ENCODE measurements around the gene MAN1C1.

MAN1C1 gene

GRCh38 chr1:25610822-25611630, 5.6 kb upstream of the MAN1C1 start:
- no peak for DNase-seq (ENCODE audit: low read depth, low spot score)
- peaks cover 27% of the 10 kb centered on the region for H3K27me3 ChIP-seq (ENCODE audit: insufficient read depth, insufficient read length)
- no peaks in the 10 kb centered on the region for H3K9me3 ChIP-seq (ENCODE audit: insufficient read depth, low read length)

GRCh38 chr1:25611843-25612242, 4.7 kb upstream of the MAN1C1 start:
- Histone ChIP-seq H3K27me3 (ENCODE audit: insufficient read depth, insufficient read length) (peaks cover 27% of the 10 kb centered on the region), H3K9ac (ENCODE audit: insufficient read length, low read depth) (no peak overlapping the region), H3K4me1 (ENCODE audit: insufficient read depth, insufficient read length) (peaks cover 10% of the 10 kb centered on the region), H3K9me3 (ENCODE audit: insufficient read depth, low read length) (no peaks in the 10 kb centered on the region), H3K4me3 (ENCODE audit: insufficient read length, low read depth) (no peak overlapping the region), H3K36me3 (ENCODE audit: insufficient read depth, insufficient read length, low read length) (no peaks in the 10 kb centered on the region)
- DNase-seq (ENCODE audit: low read depth, low spot score): no peak
- TF ChIP-seq SUZ12 (IDR thresholded peaks at IDR 0.05; ENCODE audit: extremely low read depth, insufficient read depth, insufficient read length): no peak
- no peak for TF ChIP-seq YY1 (IDR thresholded peaks at IDR 0.05; ENCODE audit: insufficient read depth, insufficient read length)
- no peak for TF ChIP-seq ZNF274 (IDR thresholded peaks at IDR 0.05; ENCODE audit: low read depth, low read length)

More at GRCh38 chr1:25610822-25611630, 5.6 kb upstream of the MAN1C1 start:
- H3K4me3 ChIP-seq (ENCODE audit: insufficient read length, low read depth): no peak overlapping the region
- no peaks in the 10 kb centered on the region for H3K36me3 ChIP-seq (ENCODE audit: insufficient read depth, insufficient read length, low read length)
- H3K9ac ChIP-seq (ENCODE audit: insufficient read length, low read depth): no peak overlapping the region
- TF ChIP-seq YY1 (IDR thresholded peaks at IDR 0.05; ENCODE audit: insufficient read depth, insufficient read length): no peak
- no peak for TF ChIP-seq SUZ12 (IDR thresholded peaks at IDR 0.05; ENCODE audit: extremely low read depth, insufficient read depth, insufficient read length)
- no peak for TF ChIP-seq ZNF274 (IDR thresholded peaks at IDR 0.05; ENCODE audit: low read depth, low read length)
- H3K4me1 ChIP-seq (ENCODE audit: insufficient read depth, insufficient read length): peaks cover 10% of the 10 kb centered on the region

DNA sequence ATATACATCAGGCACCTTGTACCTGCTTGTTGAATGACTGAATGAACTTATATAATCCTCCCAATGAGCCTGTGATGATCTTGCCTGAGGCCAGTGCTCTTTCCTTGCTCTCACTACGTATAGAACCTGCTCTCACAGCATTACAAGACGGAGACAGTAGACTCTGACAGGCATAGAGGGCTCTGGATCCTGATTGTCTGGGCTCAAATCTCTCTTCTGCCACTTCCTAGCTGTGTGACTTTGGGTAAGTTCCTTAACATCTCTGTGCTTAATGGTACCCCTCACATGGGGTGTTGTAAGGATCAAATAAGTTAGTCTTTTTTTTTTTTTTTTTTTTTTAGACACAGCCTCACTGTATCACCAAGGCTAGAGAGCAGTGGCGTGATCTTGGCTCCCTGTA, 4.2 kb upstream of the MAN1C1 start:
- TF ChIP-seq SUZ12 (IDR thresholded peaks at IDR 0.05; ENCODE audit: extremely low read depth, insufficient read depth, insufficient read length) (no peak), ZNF274 (IDR thresholded peaks at IDR 0.05; ENCODE audit: low read depth, low read length) (no peak), YY1 (IDR thresholded peaks at IDR 0.05; ENCODE audit: insufficient read depth, insufficient read length) (no peak)
- Histone ChIP-seq H3K9me3 (ENCODE audit: insufficient read depth, low read length) (no peaks in the 10 kb centered on the region), H3K4me3 (ENCODE audit: insufficient read length, low read depth) (no peak overlapping the region), H3K9ac (ENCODE audit: insufficient read length, low read depth) (no peak overlapping the region), H3K36me3 (ENCODE audit: insufficient read depth, insufficient read length, low read length) (no peaks in the 10 kb centered on the region), H3K4me1 (ENCODE audit: insufficient read depth, insufficient read length) (peaks cover 10% of the 10 kb centered on the region), H3K27me3 (ENCODE audit: insufficient read depth, insufficient read length) (peaks cover 27% of the 10 kb centered on the region)
- DNase-seq (ENCODE audit: low read depth, low spot score): no peak

- TF ChIP-seq SUZ12 (IDR thresholded peaks at IDR 0.05; ENCODE audit: extremely low read depth, insufficient read depth, insufficient read length) (no peak), ZNF274 (IDR thresholded peaks at IDR 0.05; ENCODE audit: low read depth, low read length) (no peak), YY1 (IDR thresholded peaks at IDR 0.05; ENCODE audit: insufficient read depth, insufficient read length) (no peak)
- no peak overlapping the region for H3K4me3 ChIP-seq (ENCODE audit: insufficient read length, low read depth)
- no peaks in the 10 kb centered on the region for H3K9me3 ChIP-seq (ENCODE audit: insufficient read depth, low read length)
- no peak overlapping the region for H3K9ac ChIP-seq (ENCODE audit: insufficient read length, low read depth)
- peaks cover 33% of the 10 kb centered on the region for H3K27me3 ChIP-seq (ENCODE audit: insufficient read depth, insufficient read length)
- no peak for DNase-seq (ENCODE audit: low read depth, low spot score)
- no peaks in the 10 kb centered on the region for H3K36me3 ChIP-seq (ENCODE audit: insufficient read depth, insufficient read length, low read length)
- peaks cover 10% of the 10 kb centered on the region for H3K4me1 ChIP-seq (ENCODE audit: insufficient read depth, insufficient read length)
Measured at GRCh38 chr1:25613091-25613490, 3.5 kb upstream of the MAN1C1 start.

DNA sequence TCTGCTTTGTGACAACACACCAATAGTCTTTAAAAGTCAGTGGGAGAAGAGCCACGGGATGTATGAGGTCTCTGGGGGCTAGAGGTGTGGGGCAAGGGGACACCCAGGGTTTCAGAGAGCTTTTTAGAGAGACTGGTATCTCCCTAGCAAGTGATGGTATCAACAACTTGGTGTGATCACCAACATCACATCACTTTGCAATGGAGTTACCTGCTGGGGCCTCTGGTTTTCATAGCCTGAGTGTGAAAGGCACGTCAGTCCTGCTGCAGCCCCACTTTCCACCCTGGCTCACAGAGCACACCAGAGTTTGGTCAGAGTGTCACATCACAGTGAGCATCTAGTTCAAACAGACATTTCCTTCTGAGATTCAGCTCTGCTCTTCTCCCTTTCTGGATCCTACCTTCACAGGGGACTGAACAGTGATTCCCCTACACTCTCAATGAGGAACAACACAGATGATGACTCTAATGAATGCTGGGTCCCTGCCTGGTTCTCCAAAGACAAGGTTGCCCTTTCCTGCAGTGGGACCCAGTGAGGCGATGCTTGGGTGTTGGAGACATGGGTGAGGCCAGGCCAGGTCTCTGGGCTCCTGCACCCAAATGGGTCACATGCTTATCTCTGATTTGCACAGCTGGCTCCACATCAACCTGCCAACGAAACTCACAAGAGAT, 2.0 kb upstream of the MAN1C1 start:
- H3K4me3 ChIP-seq (ENCODE audit: insufficient read length, low read depth): no peak overlapping the region
- peaks cover 33% of the 10 kb centered on the region for H3K27me3 ChIP-seq (ENCODE audit: insufficient read depth, insufficient read length)
- no peak overlapping the region for H3K9ac ChIP-seq (ENCODE audit: insufficient read length, low read depth)
- no peak for TF ChIP-seq YY1 (IDR thresholded peaks at IDR 0.05; ENCODE audit: insufficient read depth, insufficient read length)
- TF ChIP-seq ZNF274 (IDR thresholded peaks at IDR 0.05; ENCODE audit: low read depth, low read length): no peak
- no peak for TF ChIP-seq SUZ12 (IDR thresholded peaks at IDR 0.05; ENCODE audit: extremely low read depth, insufficient read depth, insufficient read length)
- no peak for DNase-seq (ENCODE audit: low read depth, low spot score)
- H3K9me3 ChIP-seq (ENCODE audit: insufficient read depth, low read length): no peaks in the 10 kb centered on the region
- H3K4me1 ChIP-seq (ENCODE audit: insufficient read depth, insufficient read length): peaks cover 13% of the 10 kb centered on the region
- H3K36me3 ChIP-seq (ENCODE audit: insufficient read depth, insufficient read length, low read length): no peaks in the 10 kb centered on the region

DNA sequence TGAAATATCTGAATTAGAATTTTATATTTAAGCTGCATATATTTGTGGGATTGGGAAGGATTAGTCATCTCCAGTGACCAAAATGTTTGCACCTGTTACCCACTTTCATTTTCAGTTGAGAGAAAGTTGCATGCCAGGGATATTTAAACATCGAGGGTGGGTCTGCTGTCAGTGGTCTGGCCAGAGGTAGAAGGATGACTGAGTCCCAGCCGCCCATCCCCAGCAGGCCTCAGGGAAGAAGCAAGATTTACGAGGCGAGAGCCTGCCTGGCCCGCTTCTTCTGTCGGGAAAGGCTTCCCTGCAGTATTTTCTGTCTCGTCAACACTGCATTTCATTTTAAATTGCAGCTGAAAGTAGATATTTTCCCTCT, 1.4 kb upstream of the MAN1C1 start:
- no peak for TF ChIP-seq YY1 (IDR thresholded peaks at IDR 0.05; ENCODE audit: insufficient read depth, insufficient read length)
- no peak for TF ChIP-seq SUZ12 (IDR thresholded peaks at IDR 0.05; ENCODE audit: extremely low read depth, insufficient read depth, insufficient read length)
- TF ChIP-seq ZNF274 (IDR thresholded peaks at IDR 0.05; ENCODE audit: low read depth, low read length): no peak
- Histone ChIP-seq H3K36me3 (ENCODE audit: insufficient read depth, insufficient read length, low read length) (no peaks in the 10 kb centered on the region), H3K9me3 (ENCODE audit: insufficient read depth, low read length) (no peaks in the 10 kb centered on the region), H3K9ac (ENCODE audit: insufficient read length, low read depth) (no peak overlapping the region), H3K4me3 (ENCODE audit: insufficient read length, low read depth) (no peak overlapping the region), H3K4me1 (ENCODE audit: insufficient read depth, insufficient read length) (peaks cover 13% of the 10 kb centered on the region), H3K27me3 (ENCODE audit: insufficient read depth, insufficient read length) (peaks cover 33% of the 10 kb centered on the region)
- DNase-seq (ENCODE audit: low read depth, low spot score): no peak

- Histone ChIP-seq H3K4me3 (ENCODE audit: insufficient read length, low read depth) (peak overlapping the region; percentile 65), H3K4me1 (ENCODE audit: insufficient read depth, insufficient read length) (peaks cover 13% of the 10 kb centered on the region), H3K9ac (ENCODE audit: insufficient read length, low read depth) (peak overlapping the region; percentile 85), H3K27me3 (ENCODE audit: insufficient read depth, insufficient read length) (peaks cover 33% of the 10 kb centered on the region), H3K9me3 (ENCODE audit: insufficient read depth, low read length) (no peaks in the 10 kb centered on the region), H3K36me3 (ENCODE audit: insufficient read depth, insufficient read length, low read length) (no peaks in the 10 kb centered on the region)
- DNase-seq (ENCODE audit: low read depth, low spot score): no peak
- TF ChIP-seq ZNF274 (IDR thresholded peaks at IDR 0.05; ENCODE audit: low read depth, low read length) (no peak), YY1 (IDR thresholded peaks at IDR 0.05; ENCODE audit: insufficient read depth, insufficient read length) (no peak), SUZ12 (IDR thresholded peaks at IDR 0.05; ENCODE audit: extremely low read depth, insufficient read depth, insufficient read length) (no peak)
Measured at GRCh38 chr1:25615563-25616094, 962 bp upstream of the MAN1C1 start.

All from NT2/D1 (cell line).